Measurements from ENCODE around the gene SHANK2.

The SHANK2 gene

GRCh38 chr11:71279916-71280645 is 27.7 kb upstream of the SHANK2 start:
- no peak overlapping the region for H3K4me3 Mint-ChIP-seq
- no peaks in the 10 kb centered on the region for H3K36me3 Mint-ChIP-seq (ENCODE audit: low read depth)
- no peak for TF ChIP-seq CTCF (IDR thresholded peaks at IDR 0.05)
- peaks cover 18% of the 10 kb centered on the region for H3K4me1 Mint-ChIP-seq
- H3K27me3 Mint-ChIP-seq (ENCODE audit: low read depth, poor library complexity): peaks cover 19% of the 10 kb centered on the region
- H3K9me3 Mint-ChIP-seq: no peaks in the 10 kb centered on the region
- no peak overlapping the region for H3K27ac Mint-ChIP-seq
- DNase-seq: no peak

- no peak overlapping the region for H3K27ac Mint-ChIP-seq
- no peak overlapping the region for H3K4me3 Mint-ChIP-seq
- TF ChIP-seq CTCF (IDR thresholded peaks at IDR 0.05): no peak
- peaks cover 8% of the 10 kb centered on the region for H3K4me1 Mint-ChIP-seq
- peaks cover 19% of the 10 kb centered on the region for H3K27me3 Mint-ChIP-seq (ENCODE audit: low read depth, poor library complexity)
- H3K9me3 Mint-ChIP-seq: peaks cover 20% of the 10 kb centered on the region
- no peak for DNase-seq
- no peaks in the 10 kb centered on the region for H3K36me3 Mint-ChIP-seq (ENCODE audit: low read depth)
These were observed 19.8 kb upstream of the SHANK2 start for GRCh38 chr11:71272161-71272560.

GRCh38 chr11:71269603-71270511 is 17.5 kb upstream of the SHANK2 start:
- peaks cover 34% of the 10 kb centered on the region for H3K27me3 Mint-ChIP-seq (ENCODE audit: low read depth, poor library complexity)

GRCh38 chr11:71268706-71269321 is 16.4 kb upstream of the SHANK2 start:
- H3K27me3 Mint-ChIP-seq (ENCODE audit: low read depth, poor library complexity): peaks cover 27% of the 10 kb centered on the region
- DNase-seq: no peak
- peaks cover 16% of the 10 kb centered on the region for H3K4me1 Mint-ChIP-seq
- H3K27ac Mint-ChIP-seq: no peak overlapping the region
- no peak for TF ChIP-seq CTCF (IDR thresholded peaks at IDR 0.05)
- no peaks in the 10 kb centered on the region for H3K36me3 Mint-ChIP-seq (ENCODE audit: low read depth)
- H3K9me3 Mint-ChIP-seq: peaks cover 10% of the 10 kb centered on the region
- H3K4me3 Mint-ChIP-seq: no peak overlapping the region

More at GRCh38 chr11:71269603-71270511, 17.5 kb upstream of the SHANK2 start:
- no peak for TF ChIP-seq CTCF (IDR thresholded peaks at IDR 0.05)
- H3K27ac Mint-ChIP-seq: no peak overlapping the region
- H3K9me3 Mint-ChIP-seq: peaks cover 20% of the 10 kb centered on the region
- H3K4me3 Mint-ChIP-seq: no peak overlapping the region
- H3K36me3 Mint-ChIP-seq (ENCODE audit: low read depth): no peaks in the 10 kb centered on the region
- H3K4me1 Mint-ChIP-seq: peaks cover 16% of the 10 kb centered on the region
- DNase-seq: no peak

- H3K36me3 Mint-ChIP-seq (ENCODE audit: low read depth): no peaks in the 10 kb centered on the region
- DNase-seq: no peak
- H3K27ac Mint-ChIP-seq: no peak overlapping the region
- peaks cover 32% of the 10 kb centered on the region for H3K27me3 Mint-ChIP-seq (ENCODE audit: low read depth, poor library complexity)
- H3K4me1 Mint-ChIP-seq: peaks cover 16% of the 10 kb centered on the region
- no peak overlapping the region for H3K4me3 Mint-ChIP-seq
- peaks cover 1% of the 10 kb centered on the region for H3K9me3 Mint-ChIP-seq
- TF ChIP-seq CTCF (IDR thresholded peaks at IDR 0.05): no peak
These were observed 15.5 kb upstream of the SHANK2 start for GRCh38 chr11:71267807-71268421.

Data from nephron progenitor cell (in vitro differentiated cells).